Kidney epithelial cell (primary cell): ENCODE results near the gene MYH10. TPM values are rescaled to one million over a fixed set of nuclear protein-coding genes. Genes with fewer than 3 reads are reported as not detected.
A peak's percentile ranks its signal among the peaks of the same experiment; 100 is the strongest.

ENCODE experiments used
- DNase-seq: peaks from one replicate; pipeline ENCODE4 v3.0.0-alpha.2; 2010; ENCODE audit warnings: low read depth
- H3K27me3 ChIP-seq: 2 replicates; pipeline ENCODE4 v1.6.0; 2011; ENCODE audit warnings: low read length; ENCODE audit not compliant: control insufficient read depth, insufficient read depth
- H3K36me3 ChIP-seq: 2 replicates; pipeline ENCODE4 v1.5.1; 2011; ENCODE audit warnings: low read length; ENCODE audit not compliant: control insufficient read depth, insufficient read depth
- H3K4me3 ChIP-seq: 2 replicates; pipeline ENCODE4 v1.5.1; 2011; ENCODE audit warnings: low read depth, mild to moderate bottlenecking, control low read depth, low read length
- CTCF ChIP-seq: IDR thresholded peaks from 2 replicates; pipeline ENCODE4 v1.5.1; 2011; ENCODE audit warnings: mild to moderate bottlenecking, moderate library complexity, low read length, control low read depth, inconsistent platforms; ENCODE audit not compliant: insufficient read depth, poor library complexity, severe bottlenecking
- total RNA-seq: library from RNA; depleted of rRNA; stranded (reverse); fragments of >200 nt; gene quantifications from 2 replicates; pipeline ENCODE4 v1.2.3, GENCODE V29; 2015

The MYH10 gene
- 65.9 and 90.5 TPM in 2 replicates for total RNA-seq

- no peaks in the 10 kb centered on the region for H3K27me3 ChIP-seq
- H3K36me3 ChIP-seq = no peaks in the 10 kb centered on the region
- TF ChIP-seq CTCF = peak; percentile 35
- DNase-seq = no peak
- H3K4me3 ChIP-seq = peak within 1 kb of the TSS; percentile 98
These were observed at the start of gene MYH10 for GRCh38 chr17:8630227-8630801. Gene MYH10, minus strand, starts transcription at chr17:8630725. Its CDS starts 7,479 bp downstream, at chr17:8623246.

- no peak for TF ChIP-seq CTCF
- Histone ChIP-seq H3K27me3 (peaks cover 3% of the 10 kb centered on the region), H3K36me3 (no peaks in the 10 kb centered on the region), H3K4me3 (no peak overlapping the region)
- DNase-seq = no peak
These were observed 48.6 kb upstream of the MYH10 start for GRCh38 chr17:8679126-8679525.

- no peak overlapping the region for H3K4me3 ChIP-seq
- H3K27me3 ChIP-seq = no peaks in the 10 kb centered on the region
- DNase-seq = no peak
- no peaks in the 10 kb centered on the region for H3K36me3 ChIP-seq
- TF ChIP-seq CTCF = no peak
These were observed 44.8 kb upstream of the MYH10 start for GRCh38 chr17:8675306-8675705.

GRCh38 chr17:8674344-8675305 is 44.1 kb upstream of the MYH10 start:
- Histone ChIP-seq H3K27me3 (no peaks in the 10 kb centered on the region), H3K4me3 (no peak overlapping the region), H3K36me3 (no peaks in the 10 kb centered on the region)
- DNase-seq = no peak
- TF ChIP-seq CTCF = no peak

GRCh38 chr17:8673612-8674011 is 43.1 kb upstream of the MYH10 start:
- no peak for DNase-seq
- no peak for TF ChIP-seq CTCF
- Histone ChIP-seq H3K27me3 (no peaks in the 10 kb centered on the region), H3K36me3 (no peaks in the 10 kb centered on the region), H3K4me3 (no peak overlapping the region)
